GM12865 (cell line): Measurements from ENCODE around the gene SSR3.
A peak's percentile ranks its signal among the peaks of the same experiment; 100 is the strongest.
"Not testable (repeated sequence)": the region's sequence is repeated elsewhere in the genome, so short reads cannot be mapped to it uniquely, and the experiment has no call there.

Experiments used
- DNase-seq: peaks from one replicate; pipeline ENCODE4 v3.0.0; 2010; ENCODE audit warnings: low read depth
- H3K4me3 ChIP-seq: 2 replicates; pipeline ENCODE4 v1.5.1; 2011; ENCODE audit warnings: mild to moderate bottlenecking, low read depth, low read length, control low read depth
- TF ChIP-seq, protein P1 (sequence below): IDR thresholded peaks from 2 replicates; pipeline ENCODE4 v1.5.1; 2011; ENCODE audit warnings: low read length, control low read depth, low read depth, inconsistent platforms; ENCODE audit not compliant: insufficient read depth; ENCODE audit errors: missing control alignments

SSR3 gene

DNA sequence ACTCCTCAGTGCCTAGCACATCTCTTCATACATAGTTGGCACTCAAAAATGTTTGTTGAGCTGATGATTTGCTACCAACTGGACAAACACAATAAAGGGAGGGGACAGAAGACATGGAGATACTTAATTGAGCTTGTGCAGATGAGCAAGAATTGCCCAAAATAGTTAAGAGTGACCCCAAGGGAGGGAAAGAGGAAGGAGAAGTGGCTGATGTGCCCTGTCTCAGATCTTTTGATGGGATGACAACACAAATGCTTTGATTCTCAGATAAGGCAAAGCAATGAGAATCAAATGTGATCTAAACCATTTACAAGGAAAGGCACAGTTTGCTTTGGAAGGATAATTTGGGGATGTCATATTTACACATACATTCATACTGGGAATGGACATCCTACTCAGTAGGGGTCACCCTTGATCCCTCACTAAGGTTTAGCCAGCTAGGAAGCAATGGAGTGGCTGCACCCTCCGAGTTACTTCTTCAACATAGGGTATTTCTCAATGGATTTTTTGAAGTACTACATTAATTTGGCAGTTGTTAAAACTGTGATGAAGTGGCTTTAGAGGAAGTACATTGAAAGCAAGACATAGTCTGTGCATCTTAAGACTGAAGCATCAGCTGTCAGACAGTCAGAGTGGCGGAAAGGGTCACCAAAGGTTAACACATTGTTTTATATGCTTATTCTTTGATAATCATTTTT, 21.9 kb upstream of the SSR3 start:
- DNase-seq: no peak
- no peak overlapping the region for H3K4me3 ChIP-seq
- TF ChIP-seq, protein P1, sequence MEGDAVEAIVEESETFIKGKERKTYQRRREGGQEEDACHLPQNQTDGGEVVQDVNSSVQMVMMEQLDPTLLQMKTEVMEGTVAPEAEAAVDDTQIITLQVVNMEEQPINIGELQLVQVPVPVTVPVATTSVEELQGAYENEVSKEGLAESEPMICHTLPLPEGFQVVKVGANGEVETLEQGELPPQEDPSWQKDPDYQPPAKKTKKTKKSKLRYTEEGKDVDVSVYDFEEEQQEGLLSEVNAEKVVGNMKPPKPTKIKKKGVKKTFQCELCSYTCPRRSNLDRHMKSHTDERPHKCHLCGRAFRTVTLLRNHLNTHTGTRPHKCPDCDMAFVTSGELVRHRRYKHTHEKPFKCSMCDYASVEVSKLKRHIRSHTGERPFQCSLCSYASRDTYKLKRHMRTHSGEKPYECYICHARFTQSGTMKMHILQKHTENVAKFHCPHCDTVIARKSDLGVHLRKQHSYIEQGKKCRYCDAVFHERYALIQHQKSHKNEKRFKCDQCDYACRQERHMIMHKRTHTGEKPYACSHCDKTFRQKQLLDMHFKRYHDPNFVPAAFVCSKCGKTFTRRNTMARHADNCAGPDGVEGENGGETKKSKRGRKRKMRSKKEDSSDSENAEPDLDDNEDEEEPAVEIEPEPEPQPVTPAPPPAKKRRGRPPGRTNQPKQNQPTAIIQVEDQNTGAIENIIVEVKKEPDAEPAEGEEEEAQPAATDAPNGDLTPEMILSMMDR: no peak

DNA sequence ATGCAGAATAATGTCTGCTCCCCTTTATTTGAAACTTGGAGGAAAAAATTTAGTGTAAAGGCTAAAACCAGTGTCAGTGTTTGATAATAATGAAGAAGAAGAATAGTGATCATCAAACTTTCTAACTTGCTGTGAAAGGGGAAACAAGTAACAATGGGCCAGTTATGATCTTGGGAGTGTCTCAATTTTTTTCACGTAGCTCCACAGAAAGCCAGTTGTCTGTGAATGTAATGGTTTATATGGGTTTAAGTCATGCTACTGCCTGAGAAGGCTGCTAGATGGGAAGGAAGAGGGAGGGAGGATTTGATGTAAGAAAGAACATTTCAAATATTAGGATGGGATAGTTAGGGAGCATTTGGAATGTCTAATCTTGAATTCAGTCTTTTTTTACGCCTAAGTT, 21.1 kb upstream of the SSR3 start:
- DNase-seq: no peak
- H3K4me3 ChIP-seq: no peak overlapping the region
- TF ChIP-seq, protein P1: no peak

DNA sequence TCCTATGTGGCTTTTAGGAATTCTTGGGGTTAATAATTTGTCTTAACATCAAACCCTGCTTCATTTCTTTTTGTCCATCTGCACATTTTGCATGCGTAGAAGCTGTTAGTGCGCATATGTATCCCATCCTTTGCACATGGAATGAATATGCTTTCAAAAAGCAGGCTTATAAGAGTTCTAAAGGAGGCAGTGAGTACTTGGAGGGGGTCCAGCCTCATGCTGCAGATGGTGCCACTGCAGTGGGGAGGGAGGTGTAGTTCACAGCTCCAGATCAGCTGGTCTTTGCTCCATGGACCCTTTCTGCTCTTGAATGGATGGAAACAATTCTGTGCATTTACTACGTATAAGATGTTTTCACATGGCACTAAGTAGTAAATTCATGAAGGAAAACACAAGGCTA, 20.7 kb upstream of the SSR3 start:
- DNase-seq: no peak
- H3K4me3 ChIP-seq: no peak overlapping the region
- TF ChIP-seq, protein P1: no peak

DNA sequence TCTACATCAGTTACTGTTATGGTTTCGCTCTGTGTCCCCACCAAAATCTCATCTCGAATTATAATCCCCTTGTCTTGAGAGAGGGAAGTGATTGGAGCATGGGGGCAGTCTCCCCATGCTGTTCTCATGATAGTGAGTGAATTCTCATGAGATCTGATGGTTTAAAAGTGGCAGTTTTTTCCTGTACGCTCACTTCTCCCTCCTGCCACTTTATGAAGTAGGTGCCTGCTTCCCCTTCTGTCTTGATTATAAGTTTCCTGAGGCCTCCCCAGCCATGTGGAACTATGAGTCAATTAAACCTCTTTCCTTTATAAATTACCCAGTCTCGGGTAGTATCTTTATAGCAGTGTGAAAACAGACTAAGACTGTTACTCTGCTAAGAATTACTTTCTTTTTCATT, 15.0 kb upstream of the SSR3 start:
- not testable (repeated sequence) for H3K4me3 ChIP-seq, DNase-seq

DNA sequence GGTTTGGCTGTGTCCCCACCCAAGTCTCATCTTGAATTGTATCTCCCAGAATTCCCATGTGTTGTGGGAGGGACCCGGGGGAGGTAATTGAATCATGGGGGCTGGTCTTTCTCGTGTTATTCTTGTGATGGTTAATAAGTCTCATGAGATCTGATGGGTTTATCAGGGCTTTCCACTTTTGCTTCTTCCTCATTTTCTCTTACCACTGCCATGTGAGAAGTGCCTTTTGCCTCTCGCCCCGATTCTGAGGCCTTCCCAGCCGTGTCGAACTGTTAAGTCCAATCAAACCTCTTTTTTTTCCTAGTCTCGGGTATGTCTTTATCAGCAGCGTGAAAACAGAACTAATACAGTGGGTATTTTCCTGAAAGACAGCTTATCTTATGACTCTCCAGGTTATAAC, 14.1 kb upstream of the SSR3 start:
- not testable (repeated sequence) for DNase-seq

DNA sequence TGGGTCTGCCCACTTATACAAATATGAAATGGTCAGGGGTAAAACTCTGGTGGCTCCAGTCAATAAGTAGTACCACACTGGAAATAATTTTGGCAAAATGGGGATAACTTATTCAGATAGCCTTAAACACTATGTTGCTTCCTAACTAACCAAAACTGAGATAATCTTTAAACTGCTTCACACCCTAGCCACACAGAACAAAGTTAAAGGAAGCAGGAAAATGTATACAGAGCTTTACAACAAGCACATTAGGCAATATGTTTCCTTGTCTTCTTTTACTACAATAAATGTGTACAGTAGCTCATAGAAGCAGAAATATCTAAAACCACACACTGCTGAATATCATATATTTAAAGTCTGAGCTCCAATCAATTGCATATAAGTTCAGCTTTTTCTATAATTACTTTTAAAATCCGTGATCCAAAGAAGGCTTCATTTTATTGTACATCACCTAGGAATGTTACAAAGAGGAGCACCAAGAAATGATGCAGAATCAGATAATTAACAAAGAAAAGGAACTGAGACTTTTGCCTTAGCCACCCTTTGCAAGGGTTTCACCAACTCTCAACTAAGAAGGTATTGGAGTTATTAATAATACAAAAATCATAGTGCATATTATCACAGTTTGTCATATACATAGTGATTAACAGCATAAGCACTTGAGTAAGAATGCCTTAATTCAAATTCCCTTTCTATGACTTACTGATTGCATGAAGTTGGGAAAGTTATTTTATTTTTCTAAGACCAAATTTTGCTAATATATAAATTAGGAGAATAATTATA, 9.2 kb upstream of the SSR3 start:
- TF ChIP-seq, protein P1: no peak
- no peak overlapping the region for H3K4me3 ChIP-seq
- DNase-seq: no peak

More for the DNA sequence above, 14.1 kb upstream of the SSR3 start:
- not testable (repeated sequence) for H3K4me3 ChIP-seq

DNA sequence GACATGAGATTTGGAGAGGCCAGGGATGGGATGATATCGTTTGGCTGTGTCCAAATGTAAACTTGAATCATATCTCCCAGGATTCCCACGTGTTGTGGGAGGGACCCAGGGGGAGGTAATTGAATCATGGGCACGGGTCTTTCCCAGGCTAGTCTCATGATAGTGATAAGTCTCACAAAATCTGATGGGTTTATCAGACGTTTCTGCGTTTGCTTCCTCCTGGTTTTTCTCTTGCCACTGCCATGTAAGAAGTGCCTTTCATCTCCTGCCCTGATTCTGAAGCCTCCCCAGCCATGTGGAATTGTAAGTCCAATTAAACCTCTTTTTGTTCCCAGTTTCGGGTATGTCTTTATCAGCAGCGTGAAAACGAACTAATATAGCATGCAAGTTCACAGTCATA, 7.6 kb upstream of the SSR3 start:
- DNase-seq, H3K4me3 ChIP-seq: not testable (repeated sequence)

DNA sequence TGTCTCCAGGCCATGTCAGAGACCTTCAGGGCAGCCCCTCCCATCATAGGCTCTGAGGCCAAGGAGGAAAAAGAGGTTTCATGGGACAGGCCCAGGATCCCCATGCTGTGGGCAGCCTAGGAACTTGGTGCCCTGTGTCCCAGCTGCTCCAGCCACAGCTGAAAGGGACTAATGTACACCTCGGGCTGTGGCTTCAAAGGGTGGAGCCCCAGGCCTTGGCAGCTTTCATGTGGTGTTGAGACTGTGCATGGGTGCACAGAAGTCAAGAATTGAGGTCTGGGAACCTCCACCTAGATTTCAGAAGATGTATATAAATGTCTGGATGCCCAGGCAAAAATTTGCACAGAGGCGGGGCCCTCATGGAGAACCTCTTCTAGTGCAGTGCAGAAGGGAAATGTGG, 6.6 kb upstream of the SSR3 start:
- TF ChIP-seq, protein P1: no peak
- H3K4me3 ChIP-seq: no peak overlapping the region
- DNase-seq: peak; percentile 35
